ENCODE results near the gene RAPGEF1.

RAPGEF1 gene

DNA sequence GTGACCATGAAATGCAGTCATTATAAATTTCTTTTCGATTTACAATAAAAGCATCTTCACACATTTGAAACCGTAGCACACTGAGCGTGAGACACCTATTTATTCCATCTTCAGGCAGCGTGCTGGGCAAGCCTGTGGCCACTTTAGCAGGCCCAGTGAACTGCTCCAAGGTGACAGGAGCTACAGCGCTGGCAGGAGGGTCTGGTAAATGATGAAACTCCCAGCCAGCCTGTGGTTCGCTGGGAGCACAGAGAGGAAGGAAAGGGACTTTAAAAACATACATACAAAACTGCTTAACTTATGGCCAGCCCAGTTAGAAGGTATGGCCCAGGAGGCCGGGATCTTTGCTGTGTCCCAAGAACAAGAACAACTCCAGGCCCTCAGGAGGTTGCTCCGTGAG lies 5.1 kb downstream of the RAPGEF1 start:
- TF ChIP-seq, protein P1, sequence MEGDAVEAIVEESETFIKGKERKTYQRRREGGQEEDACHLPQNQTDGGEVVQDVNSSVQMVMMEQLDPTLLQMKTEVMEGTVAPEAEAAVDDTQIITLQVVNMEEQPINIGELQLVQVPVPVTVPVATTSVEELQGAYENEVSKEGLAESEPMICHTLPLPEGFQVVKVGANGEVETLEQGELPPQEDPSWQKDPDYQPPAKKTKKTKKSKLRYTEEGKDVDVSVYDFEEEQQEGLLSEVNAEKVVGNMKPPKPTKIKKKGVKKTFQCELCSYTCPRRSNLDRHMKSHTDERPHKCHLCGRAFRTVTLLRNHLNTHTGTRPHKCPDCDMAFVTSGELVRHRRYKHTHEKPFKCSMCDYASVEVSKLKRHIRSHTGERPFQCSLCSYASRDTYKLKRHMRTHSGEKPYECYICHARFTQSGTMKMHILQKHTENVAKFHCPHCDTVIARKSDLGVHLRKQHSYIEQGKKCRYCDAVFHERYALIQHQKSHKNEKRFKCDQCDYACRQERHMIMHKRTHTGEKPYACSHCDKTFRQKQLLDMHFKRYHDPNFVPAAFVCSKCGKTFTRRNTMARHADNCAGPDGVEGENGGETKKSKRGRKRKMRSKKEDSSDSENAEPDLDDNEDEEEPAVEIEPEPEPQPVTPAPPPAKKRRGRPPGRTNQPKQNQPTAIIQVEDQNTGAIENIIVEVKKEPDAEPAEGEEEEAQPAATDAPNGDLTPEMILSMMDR (IDR thresholded peaks at IDR 0.05; ENCODE audit: low read depth, low read length): no peak
- H3K4me3 ChIP-seq (ENCODE audit: low read depth, low read length): no peak overlapping the region

DNA sequence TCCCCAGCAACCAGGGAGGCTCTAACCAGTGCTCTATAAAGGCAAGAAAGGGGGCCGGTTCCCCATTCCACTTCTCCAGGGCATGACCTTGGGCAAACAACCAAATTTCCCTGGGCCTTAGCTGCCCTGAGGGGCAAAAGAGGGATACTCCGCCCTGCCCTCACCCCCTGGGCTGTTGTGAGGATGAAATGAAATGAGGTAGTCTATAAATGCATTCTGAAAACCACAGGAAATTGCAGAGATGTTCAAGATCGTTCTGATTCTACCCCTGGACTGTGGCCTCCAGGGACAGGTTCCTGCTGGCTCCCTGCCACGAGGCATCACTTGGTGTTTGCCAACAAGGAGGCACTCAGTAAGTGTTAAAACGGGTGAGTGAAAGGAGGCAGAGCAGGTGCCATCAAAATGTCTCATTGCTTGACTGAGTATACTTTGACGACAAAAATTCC lies 5.7 kb downstream of the RAPGEF1 start:
- TF ChIP-seq, protein P1 (IDR thresholded peaks at IDR 0.05; ENCODE audit: low read depth, low read length): no peak
- H3K4me3 ChIP-seq (ENCODE audit: low read depth, low read length): no peak overlapping the region

DNA sequence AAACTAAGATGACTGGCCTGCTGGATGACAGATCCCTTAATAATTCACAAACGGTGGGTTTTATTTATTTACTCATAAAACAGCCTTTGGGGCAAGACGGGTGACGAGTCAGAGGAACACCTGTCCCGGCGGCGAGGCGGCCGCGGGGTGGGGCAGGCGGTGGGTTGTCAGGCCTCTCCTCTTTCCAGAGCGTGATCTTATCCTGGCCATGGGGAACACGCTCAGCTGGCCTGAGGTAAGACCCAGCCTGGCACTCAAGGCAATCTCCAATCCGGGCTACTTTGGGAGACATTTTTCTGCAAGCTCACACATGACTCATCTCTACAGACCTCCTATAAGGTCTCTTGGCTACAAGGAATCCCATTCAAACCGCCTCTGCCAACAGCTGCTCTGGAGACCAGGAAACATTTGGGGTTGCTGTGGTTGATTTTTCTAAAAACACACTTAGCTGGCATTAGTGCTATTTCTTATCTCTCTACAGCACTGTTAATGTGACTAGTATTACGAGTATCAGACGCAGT lies 6.3 kb downstream of the RAPGEF1 start:
- TF ChIP-seq, protein P1 (IDR thresholded peaks at IDR 0.05; ENCODE audit: low read depth, low read length): no peak
- H3K4me3 ChIP-seq (ENCODE audit: low read depth, low read length): no peak overlapping the region

DNA sequence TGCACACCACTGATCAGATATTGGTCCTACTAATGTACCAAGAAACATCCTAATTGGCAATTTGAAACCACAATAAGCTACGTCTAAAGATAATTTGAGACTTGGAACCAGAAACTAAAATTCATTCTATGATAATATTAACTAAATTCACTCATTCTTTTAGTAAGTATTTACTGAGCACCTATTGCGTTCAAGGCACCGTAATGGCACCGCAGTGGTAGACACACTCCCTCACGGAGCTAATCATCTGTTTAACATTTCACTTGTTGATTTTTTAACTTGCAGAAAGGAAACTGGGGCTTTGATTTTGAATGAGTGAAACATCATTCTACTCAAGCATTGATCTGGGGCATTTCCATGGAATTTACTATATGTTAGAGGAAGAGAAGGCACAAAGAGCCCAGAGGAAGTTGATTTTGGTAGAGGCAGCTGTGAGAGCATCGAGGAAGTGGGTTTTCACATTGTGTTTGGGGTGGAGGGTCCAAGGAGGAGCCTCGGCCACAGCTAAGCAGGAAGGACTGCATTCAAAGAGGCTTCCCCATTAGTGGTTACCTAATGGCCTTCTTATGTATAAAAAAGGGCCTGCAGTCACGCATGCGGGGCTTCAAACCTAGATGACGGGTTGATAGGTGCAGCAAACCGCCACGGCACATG lies 7.1 kb downstream of the RAPGEF1 start:
- H3K4me3 ChIP-seq (ENCODE audit: low read depth, low read length): no peak overlapping the region
- TF ChIP-seq, protein P1 (IDR thresholded peaks at IDR 0.05; ENCODE audit: low read depth, low read length): no peak

DNA sequence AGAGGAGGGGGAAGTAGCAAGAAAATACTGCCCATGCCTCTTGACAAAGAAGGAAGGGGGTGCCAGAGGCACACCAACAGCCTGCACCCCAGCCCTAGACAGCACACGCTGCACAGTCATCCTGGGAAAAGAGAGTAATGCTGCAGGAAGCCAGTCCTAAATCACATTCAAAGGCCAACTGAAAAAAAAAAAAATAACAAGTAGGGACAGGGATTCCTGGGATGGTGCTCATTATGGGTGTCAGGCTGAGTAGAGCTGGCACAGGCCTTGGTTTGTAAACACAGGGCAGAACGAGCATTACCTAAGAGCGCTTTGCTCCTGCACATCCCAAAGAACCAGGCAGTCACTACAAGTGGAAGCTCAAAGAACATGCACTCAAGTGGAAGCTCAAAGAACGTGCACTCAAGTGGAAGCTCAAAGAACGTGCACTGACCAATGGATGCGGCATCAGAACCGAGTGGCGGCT lies 7.8 kb downstream of the RAPGEF1 start:
- TF ChIP-seq, protein P1 (IDR thresholded peaks at IDR 0.05; ENCODE audit: low read depth, low read length): no peak
- no peak overlapping the region for H3K4me3 ChIP-seq (ENCODE audit: low read depth, low read length)

DNA sequence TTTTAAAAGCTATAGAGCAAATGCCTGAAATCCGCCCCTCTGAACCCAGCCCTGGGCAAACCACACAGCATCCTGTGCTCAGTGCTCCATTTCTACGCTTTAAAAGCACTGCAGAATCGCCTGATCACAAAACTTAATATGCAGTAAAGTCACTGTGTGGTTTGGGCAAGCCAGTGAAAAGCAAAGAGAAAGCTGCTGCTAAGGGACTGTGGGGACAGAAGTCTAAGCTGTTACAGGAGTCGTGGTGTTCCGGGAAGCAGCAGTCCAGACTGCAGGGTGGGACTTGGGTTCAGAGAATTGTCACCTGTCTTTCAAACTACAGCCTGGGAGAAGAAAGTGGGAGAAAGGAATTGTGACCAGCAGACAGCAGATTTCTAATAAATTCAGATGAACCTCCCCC lies 8.2 kb downstream of the RAPGEF1 start:
- TF ChIP-seq, protein P1 (IDR thresholded peaks at IDR 0.05; ENCODE audit: low read depth, low read length): no peak
- H3K4me3 ChIP-seq (ENCODE audit: low read depth, low read length): no peak overlapping the region

DNA sequence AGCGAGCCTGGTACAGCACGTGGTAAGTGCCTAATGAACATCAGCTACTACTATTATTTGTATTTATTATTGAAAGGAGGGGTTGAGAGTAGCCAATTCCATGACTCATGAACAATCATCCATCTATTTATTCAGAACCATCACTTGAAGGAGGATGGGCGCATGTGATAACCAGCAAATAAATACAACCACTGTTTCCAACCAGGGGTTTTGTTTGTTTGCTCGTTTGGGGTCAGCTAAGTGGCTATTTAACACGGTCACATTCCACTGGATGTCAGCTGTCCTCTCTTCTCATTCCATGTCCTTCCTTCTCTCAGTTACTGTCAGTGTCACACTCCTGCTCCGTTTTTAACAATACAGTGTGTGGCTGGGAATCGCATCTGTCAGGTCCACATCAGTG lies 8.6 kb downstream of the RAPGEF1 start:
- no peak overlapping the region for H3K4me3 ChIP-seq (ENCODE audit: low read depth, low read length)
- TF ChIP-seq, protein P1 (IDR thresholded peaks at IDR 0.05; ENCODE audit: low read depth, low read length): no peak
